OCI-LY7 (cell line): ENCODE measurements around the gene EPHB1. TPM values are rescaled to one million over a fixed set of nuclear protein-coding genes. Genes with fewer than 3 reads are reported as not detected.

Experiments used
- BruUV-seq: library from RNA; stranded (reverse); fragments of 400-500 nt; replicated peaks from 2 replicates; lab custom pipeline; 2021; lab: Mats Ljungman, UMichigan
- CTCF ChIA-PET: fragments of 300-600 bp; sonication (Branson Sonifier 250); formaldehyde crosslinking; loops from one replicate; lab custom pipeline; 2022; ENCODE audit warnings: antibody characterized with exemption; ENCODE audit not compliant: unreplicated experiment; lab: Charles Lee
- POLR2A ChIA-PET: fragments of 300-600 bp; sonication (Branson Sonifier 250); formaldehyde crosslinking; loops from one replicate; lab custom pipeline; 2022; ENCODE audit warnings: antibody characterized with exemption; lab: Charles Lee
- DNase-seq: peaks from one replicate; pipeline ENCODE4 v3.0.0-alpha.2; 2015; ENCODE audit warnings: low spot score
- H2AFZ ChIP-seq: fragments of 200-600 bp; sonication (generic), shearing (Covaris generic); 2 replicates; pipeline ENCODE4 v1.6.1; 2014; ENCODE audit warnings: mild to moderate bottlenecking, antibody characterized with exemption, low read length, moderate library complexity
- H3K27ac ChIP-seq: fragments of 200-600 bp; sonication (generic); 2 replicates; pipeline ENCODE4 v1.5.1; 2014; ENCODE audit warnings: mixed run types, low read depth, mild to moderate bottlenecking, moderate library complexity, low read length, inconsistent platforms; ENCODE audit not compliant: poor library complexity, severe bottlenecking
- H3K36me3 ChIP-seq: fragments of 200-600 bp; sonication (generic); 2 replicates; pipeline ENCODE4 v1.6.1; 2014; ENCODE audit warnings: mild to moderate bottlenecking, antibody characterized with exemption, low read length, moderate library complexity, mixed read lengths; ENCODE audit not compliant: insufficient read depth
- H3K4me1 ChIP-seq: fragments of 200-600 bp; sonication (generic); 2 replicates; pipeline ENCODE4 v1.5.1; 2014; ENCODE audit warnings: mild to moderate bottlenecking, low read length; ENCODE audit not compliant: insufficient read depth, poor library complexity, severe bottlenecking
- H3K4me2 ChIP-seq: fragments of 200-600 bp; sonication (generic); 2 replicates; pipeline ENCODE4 v1.6.1; 2014; ENCODE audit warnings: mild to moderate bottlenecking, low read length
- H3K4me3 ChIP-seq: fragments of 200-600 bp; sonication (generic); 2 replicates; pipeline ENCODE4 v1.5.1; 2014; ENCODE audit warnings: mild to moderate bottlenecking, low read depth, low read length; ENCODE audit not compliant: poor library complexity, severe bottlenecking
- H3K79me2 ChIP-seq: fragments of 200-600 bp; sonication (generic); 2 replicates; pipeline ENCODE4 v1.6.1; 2016; ENCODE audit warnings: low read depth, mild to moderate bottlenecking, low read length, moderate library complexity, mixed read lengths; ENCODE audit not compliant: insufficient read depth
- H3K9me2 ChIP-seq: fragments of 200-600 bp; sonication (generic); 2 replicates; pipeline ENCODE4 v1.6.1; 2016; ENCODE audit warnings: mild to moderate bottlenecking, low read length, mixed read lengths; ENCODE audit not compliant: insufficient read depth
- H3K9me3 ChIP-seq: fragments of 200-600 bp; sonication (generic); 2 replicates; pipeline ENCODE4 v1.6.1; 2014; ENCODE audit warnings: mild to moderate bottlenecking, mixed run types, low read length, mixed read lengths
- H4K20me1 ChIP-seq: fragments of 200-600 bp; sonication (generic); 2 replicates; pipeline ENCODE4 v1.6.1; 2014; ENCODE audit warnings: mild to moderate bottlenecking, antibody characterized with exemption, low read length, moderate library complexity, mixed read lengths; ENCODE audit not compliant: insufficient read depth
- CTCF ChIP-seq: fragments of 200-600 bp; sonication (generic); conservative IDR thresholded peaks from 2 replicates; pipeline ENCODE4 v1.5.1; 2014; ENCODE audit warnings: mild to moderate bottlenecking, antibody characterized with exemption, low read length, moderate library complexity, mixed read lengths
- EZH2phosphoT487 ChIP-seq: fragments of 200-600 bp; sonication (generic); IDR thresholded peaks from 2 replicates; pipeline ENCODE4 v1.6.1; 2018; ENCODE audit warnings: low read depth, borderline replicate concordance, mild to moderate bottlenecking, mixed run types, antibody characterized with exemption, low read length, moderate library complexity, mixed read lengths
- intact Hi-C: fragments of 100-400 bp; cut with micrococcal nuclease; formaldehyde crosslinking; loops from one replicate; pipeline ENCODE4 v1.10.0; 2022; ENCODE audit not compliant: unreplicated experiment
- total RNA-seq, 2 experiments: library from RNA; depleted of rRNA in 1 of 2; stranded (reverse); fragments of >200 nt in 1 of 2; shearing (Covaris generic) in 1 of 2; gene quantifications; 2 replicates each; pipeline ENCODE4 v1.2.3, GENCODE V29; 2014 to 2022

The EPHB1 gene
- total RNA-seq, 2 experiments from 2014 or later, result 0.54 to 1.3 TPM

DNA sequence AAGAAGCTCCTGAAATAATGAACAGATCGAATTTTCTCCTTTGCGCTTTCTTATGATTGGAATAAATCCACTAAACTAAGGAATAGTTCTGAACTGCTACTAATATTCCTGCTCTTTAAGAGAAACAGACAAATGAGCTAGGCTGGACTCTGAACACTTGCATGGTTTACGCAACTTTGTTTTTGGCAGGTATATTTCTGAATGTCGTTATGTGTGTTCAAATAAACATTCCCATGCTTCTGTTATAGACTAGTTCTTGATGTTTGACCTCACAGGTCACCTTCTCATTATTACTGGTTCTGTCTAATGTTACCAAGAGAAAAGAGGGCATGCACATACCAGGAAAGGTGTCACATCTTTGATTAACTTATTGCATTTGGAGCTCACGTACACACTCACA is 418.2 kb downstream of the EPHB1 start:
- TF ChIP-seq CTCF (no peak), EZH2phosphoT487 (no peak)
- intact Hi-C loops, result no loop called here
- no peaks in the 10 kb centered on the region for H4K20me1 ChIP-seq
- POLR2A ChIA-PET, result interaction anchor here (0.7 kb wide), 2 partner anchors 22 to 237 kb away, joined by 3 read pairs; no protein-coding TSS in a partner anchor
- DNase-seq, result no peak
- no peak overlapping the region for H3K4me3 ChIP-seq
- H3K9me3 ChIP-seq, result no peaks in the 10 kb centered on the region
- no peaks in the 10 kb centered on the region for H3K36me3 ChIP-seq
- no peak overlapping the region for H3K4me2 ChIP-seq
- H3K79me2 ChIP-seq, result no peaks in the 10 kb centered on the region
- CTCF ChIA-PET, result interaction anchor here (0.9 kb wide), 1 partner anchor 19 kb away, joined by 3 read pairs; no protein-coding TSS in a partner anchor
- BruUV-seq, result no TSS peak
- H3K9me2 ChIP-seq, result no peaks in the 10 kb centered on the region
- no peaks in the 10 kb centered on the region for H3K4me1 ChIP-seq
- no peak overlapping the region for H3K27ac ChIP-seq
- H2AFZ ChIP-seq, result no peak overlapping the region

DNA sequence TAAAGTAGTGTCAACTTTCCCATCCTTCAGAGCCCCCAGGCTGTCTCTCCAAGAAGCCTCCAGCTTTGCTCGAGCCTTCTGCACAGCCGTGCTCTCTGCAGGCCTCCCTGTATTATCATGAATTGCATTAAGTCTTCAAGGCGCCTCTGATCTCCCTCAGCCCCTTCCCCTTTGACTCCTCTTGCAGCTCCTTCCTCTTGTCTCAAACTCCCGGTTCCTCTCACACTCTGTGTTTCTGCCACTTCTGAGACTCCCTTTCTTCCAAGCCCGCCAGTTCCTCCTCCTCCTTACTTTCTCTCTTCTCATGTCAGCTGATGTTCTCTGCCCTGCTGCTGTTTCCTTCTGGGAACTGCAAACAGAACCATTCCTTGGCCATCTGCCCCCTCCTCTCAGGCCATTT is 418.8 kb downstream of the EPHB1 start:
- ChIA-PET CTCF (interaction anchor here (0.9 kb wide), 1 partner anchor 20 kb away, joined by 3 read pairs; no protein-coding TSS in a partner anchor), POLR2A (interaction anchor here (0.7 kb wide), 1 partner anchor 237 kb away, joined by 3 read pairs; no protein-coding TSS in a partner anchor)
- Histone ChIP-seq H3K4me2 (no peak overlapping the region), H3K4me1 (no peaks in the 10 kb centered on the region), H4K20me1 (no peaks in the 10 kb centered on the region), H3K9me3 (no peaks in the 10 kb centered on the region), H3K4me3 (no peak overlapping the region), H3K36me3 (no peaks in the 10 kb centered on the region), H2AFZ (no peak overlapping the region), H3K9me2 (no peaks in the 10 kb centered on the region), H3K79me2 (no peaks in the 10 kb centered on the region), H3K27ac (no peak overlapping the region)
- TF ChIP-seq CTCF (no peak), EZH2phosphoT487 (no peak)
- DNase-seq, result no peak
- intact Hi-C loops, result no loop called here
- no TSS peak for BruUV-seq

DNA sequence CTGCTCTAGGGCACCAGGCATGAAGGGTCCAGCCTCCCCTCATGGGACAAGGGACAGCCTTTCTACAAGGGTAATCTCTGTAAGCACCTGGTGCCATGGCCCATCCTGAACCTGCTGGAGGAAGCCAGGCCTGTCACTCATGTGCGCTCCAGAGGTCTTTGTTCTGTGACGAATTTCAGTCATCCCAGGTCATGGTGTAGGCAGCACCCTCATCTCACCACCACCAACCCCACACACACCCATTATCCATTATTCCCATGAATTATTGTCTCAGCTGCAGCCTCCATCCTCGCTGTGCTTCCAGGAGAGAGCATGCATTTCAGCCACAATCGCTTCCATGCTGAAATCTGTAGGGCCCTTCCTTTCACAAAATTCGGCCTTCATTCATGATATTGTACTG is 419.3 kb downstream of the EPHB1 start:
- intact Hi-C loops, result no loop called here
- H3K36me3 ChIP-seq, result no peaks in the 10 kb centered on the region
- TF ChIP-seq CTCF (no peak), EZH2phosphoT487 (no peak)
- no peaks in the 10 kb centered on the region for H3K9me2 ChIP-seq
- no peaks in the 10 kb centered on the region for H4K20me1 ChIP-seq
- no peak overlapping the region for H2AFZ ChIP-seq
- H3K27ac ChIP-seq, result no peak overlapping the region
- H3K4me2 ChIP-seq, result no peak overlapping the region
- no peaks in the 10 kb centered on the region for H3K79me2 ChIP-seq
- no TSS peak for BruUV-seq
- POLR2A ChIA-PET, result no interaction called here
- CTCF ChIA-PET, result interaction anchor here (0.9 kb wide), 1 partner anchor 20 kb away, joined by 3 read pairs; no protein-coding TSS in a partner anchor
- DNase-seq, result no peak
- no peak overlapping the region for H3K4me3 ChIP-seq
- H3K4me1 ChIP-seq, result no peaks in the 10 kb centered on the region
- no peaks in the 10 kb centered on the region for H3K9me3 ChIP-seq
